Activated CD4-positive, alpha-beta T cell treated with anti-CD3 and anti-CD28 coated beads for 36 hours (primary cell): ENCODE data around the gene MMEL1. TPM values are rescaled to one million over a fixed set of nuclear protein-coding genes. Genes with fewer than 3 reads are reported as not detected.
A peak's percentile ranks its signal among the peaks of the same experiment; 100 is the strongest.

ENCODE experiments used
- ATAC-seq: fragments of 200-7000 bp; cut with Tn5 transposase; one replicate; pipeline ENCODE4 v1.10.0; 2021; ENCODE audit warnings: mild to moderate bottlenecking, moderate library complexity
- CTCF ChIA-PET: fragments of 350-600 bp; sonication (Branson Sonifier 250); formaldehyde crosslinking; loops from one replicate; lab custom pipeline; 2021; ENCODE audit warnings: antibody characterized with exemption; lab: Charles Lee
- POLR2A ChIA-PET: fragments of 350-600 bp; sonication (Branson Sonifier 250); formaldehyde crosslinking; loops from one replicate; lab custom pipeline; 2021; ENCODE audit warnings: antibody characterized with exemption, inconsistent platforms; lab: Charles Lee
- DNase-seq: peaks from one replicate; pipeline ENCODE4 v3.0.0-alpha.2; 2020
- H3K27ac Mint-ChIP-seq: one replicate; pipeline ENCODE4 v1.8.0; 2021; ENCODE audit warnings: mixed read lengths
- H3K27me3 Mint-ChIP-seq: one replicate; pipeline ENCODE4 v1.8.0; 2021; ENCODE audit warnings: mixed read lengths
- H3K36me3 Mint-ChIP-seq: one replicate; pipeline ENCODE4 v1.8.0; 2021; ENCODE audit warnings: low read depth, mixed read lengths
- H3K4me1 Mint-ChIP-seq: one replicate; pipeline ENCODE4 v1.8.0; 2021; ENCODE audit warnings: mixed read lengths
- H3K4me3 Mint-ChIP-seq: one replicate; pipeline ENCODE4 v1.8.0; 2021; ENCODE audit warnings: mild to moderate bottlenecking, moderate library complexity, mixed read lengths
- H3K9me3 Mint-ChIP-seq: one replicate; pipeline ENCODE4 v1.8.0; 2021; ENCODE audit warnings: low read depth, mixed read lengths
- intact Hi-C, 2 experiments: fragments of 100-400 bp; cut with DNase I in 1 of 2; cut with micrococcal nuclease in 1 of 2; formaldehyde crosslinking; loops; one replicate each; pipeline versions ENCODE4 v1.14.2 to v1.15.1; 2022 to 2024; cut with DNase I, micrococcal nuclease
- total RNA-seq, 2 experiments: library from RNA; stranded (reverse); gene quantifications; one replicate each; pipeline ENCODE4 v1.2.3, GENCODE V29; 2021

MMEL1 gene
- total RNA-seq, 2 experiments from 2014 or later, result 0.97 to 1.4 TPM

GRCh38 chr1:2641381-2642130 is 8.7 kb upstream of the MMEL1 start:
- H3K4me3 Mint-ChIP-seq, result peak overlapping the region; percentile 80
- ChIA-PET POLR2A (no interaction called here), CTCF (no interaction called here)
- no peaks in the 10 kb centered on the region for H3K27me3 Mint-ChIP-seq
- H3K9me3 Mint-ChIP-seq, result peaks cover 5% of the 10 kb centered on the region
- H3K4me1 Mint-ChIP-seq, result no peaks in the 10 kb centered on the region
- no peak overlapping the region for H3K27ac Mint-ChIP-seq
- H3K36me3 Mint-ChIP-seq, result peaks cover 2% of the 10 kb centered on the region
- no peak for DNase-seq
- intact Hi-C loops, result loop anchor here (1.0 to 10.0 kb wide), 9 partner anchors 55 to 1259 kb away; partner anchors contain the start of genes C1orf174 (in 1 of the 2), PANK4 (in 1 of the 2), PEX10 (in 1 of the 2) and PRXL2B (in 1 of the 2)
- ATAC-seq, result no peak

GRCh38 chr1:2640626-2641025 is 7.8 kb upstream of the MMEL1 start:
- H3K27me3 Mint-ChIP-seq, result no peaks in the 10 kb centered on the region
- no peak for ATAC-seq
- no peak for DNase-seq
- H3K27ac Mint-ChIP-seq, result no peak overlapping the region
- no peaks in the 10 kb centered on the region for H3K36me3 Mint-ChIP-seq
- CTCF ChIA-PET, result no interaction called here
- H3K4me3 Mint-ChIP-seq, result no peak overlapping the region
- intact Hi-C loops, result loop anchor here (5.0 to 10.0 kb wide), 2 partner anchors 228 to 1134 kb away; partner anchors contain the start of genes PEX10 (in 1 of the 2) and SMIM1 (in 1 of the 2)
- peaks cover 4% of the 10 kb centered on the region for H3K9me3 Mint-ChIP-seq
- H3K4me1 Mint-ChIP-seq, result no peaks in the 10 kb centered on the region
- POLR2A ChIA-PET, result no interaction called here

- H3K27ac Mint-ChIP-seq, result no peak overlapping the region
- no peak overlapping the region for H3K4me3 Mint-ChIP-seq
- no peaks in the 10 kb centered on the region for H3K36me3 Mint-ChIP-seq
- intact Hi-C loops, result loop anchor here (5.0 to 10.0 kb wide), 2 partner anchors 228 to 1135 kb away; partner anchors contain the start of genes PEX10 (in 1 of the 2) and SMIM1 (in 1 of the 2)
- no peaks in the 10 kb centered on the region for H3K4me1 Mint-ChIP-seq
- no peak for DNase-seq
- ATAC-seq, result no peak
- POLR2A ChIA-PET, result no interaction called here
- H3K9me3 Mint-ChIP-seq, result peaks cover 4% of the 10 kb centered on the region
- CTCF ChIA-PET, result interaction anchor here (0.6 kb wide), 1 partner anchor 1215 kb away, joined by 3 read pairs; no protein-coding TSS in a partner anchor
- H3K27me3 Mint-ChIP-seq, result no peaks in the 10 kb centered on the region
Measured at GRCh38 chr1:2639607-2640521, 7.0 kb upstream of the MMEL1 start.

- POLR2A ChIA-PET, result no interaction called here
- no peaks in the 10 kb centered on the region for H3K27me3 Mint-ChIP-seq
- ATAC-seq, result no peak
- peaks cover 4% of the 10 kb centered on the region for H3K9me3 Mint-ChIP-seq
- H3K27ac Mint-ChIP-seq, result no peak overlapping the region
- H3K4me1 Mint-ChIP-seq, result no peaks in the 10 kb centered on the region
- intact Hi-C loops, result no loop called here
- no peak for DNase-seq
- CTCF ChIA-PET, result interaction anchor here (0.6 kb wide), 1 partner anchor 1214 kb away, joined by 3 read pairs; no protein-coding TSS in a partner anchor
- H3K36me3 Mint-ChIP-seq, result no peaks in the 10 kb centered on the region
- no peak overlapping the region for H3K4me3 Mint-ChIP-seq
Measured at GRCh38 chr1:2639203-2639602, 6.4 kb upstream of the MMEL1 start.

GRCh38 chr1:2638466-2639115 is 5.8 kb upstream of the MMEL1 start:
- Mint-ChIP-seq H3K9me3 (peaks cover 4% of the 10 kb centered on the region), H3K4me3 (no peak overlapping the region), H3K36me3 (no peaks in the 10 kb centered on the region), H3K4me1 (no peaks in the 10 kb centered on the region), H3K27ac (no peak overlapping the region), H3K27me3 (no peaks in the 10 kb centered on the region)
- CTCF ChIA-PET, result no interaction called here
- DNase-seq (no peak), ATAC-seq (no peak)
- intact Hi-C loops, result no loop called here
- POLR2A ChIA-PET, result no interaction called here

GRCh38 chr1:2637442-2638145 is 4.8 kb upstream of the MMEL1 start:
- ATAC-seq (no peak), DNase-seq (no peak)
- ChIA-PET POLR2A (no interaction called here), CTCF (no interaction called here)
- no peaks in the 10 kb centered on the region for H3K36me3 Mint-ChIP-seq
- no peak overlapping the region for H3K4me3 Mint-ChIP-seq
- H3K27me3 Mint-ChIP-seq, result no peaks in the 10 kb centered on the region
- H3K27ac Mint-ChIP-seq, result no peak overlapping the region
- H3K9me3 Mint-ChIP-seq, result peaks cover 4% of the 10 kb centered on the region
- no peaks in the 10 kb centered on the region for H3K4me1 Mint-ChIP-seq
- intact Hi-C loops, result no loop called here

GRCh38 chr1:2636733-2637132 is 3.9 kb upstream of the MMEL1 start:
- no peak overlapping the region for H3K27ac Mint-ChIP-seq
- intact Hi-C loops, result no loop called here
- H3K27me3 Mint-ChIP-seq, result peaks cover under 1% of the 10 kb centered on the region
- H3K4me1 Mint-ChIP-seq, result no peaks in the 10 kb centered on the region
- H3K36me3 Mint-ChIP-seq, result no peaks in the 10 kb centered on the region
- ATAC-seq (no peak), DNase-seq (no peak)
- no peak overlapping the region for H3K4me3 Mint-ChIP-seq
- ChIA-PET CTCF (no interaction called here), POLR2A (no interaction called here)
- peaks cover 4% of the 10 kb centered on the region for H3K9me3 Mint-ChIP-seq

GRCh38 chr1:2635361-2636010 is 2.7 kb upstream of the MMEL1 start:
- H3K27ac Mint-ChIP-seq, result no peak overlapping the region
- DNase-seq, result no peak
- POLR2A ChIA-PET, result no interaction called here
- intact Hi-C loops, result no loop called here
- H3K9me3 Mint-ChIP-seq, result peaks cover 7% of the 10 kb centered on the region
- no peaks in the 10 kb centered on the region for H3K4me1 Mint-ChIP-seq
- H3K27me3 Mint-ChIP-seq, result peaks cover 8% of the 10 kb centered on the region
- no peaks in the 10 kb centered on the region for H3K36me3 Mint-ChIP-seq
- CTCF ChIA-PET, result no interaction called here
- no peak for ATAC-seq
- H3K4me3 Mint-ChIP-seq, result no peak overlapping the region

- H3K9me3 Mint-ChIP-seq, result peaks cover 9% of the 10 kb centered on the region
- POLR2A ChIA-PET, result no interaction called here
Measured at GRCh38 chr1:2633936-2634491, 1.2 kb upstream of the MMEL1 start.

GRCh38 chr1:2633366-2633935 is 635 bp upstream of the MMEL1 start:
- Mint-ChIP-seq H3K4me3 (no peak overlapping the region), H3K27ac (no peak overlapping the region), H3K4me1 (peaks cover 2% of the 10 kb centered on the region), H3K36me3 (no peaks in the 10 kb centered on the region), H3K9me3 (peaks cover 9% of the 10 kb centered on the region), H3K27me3 (peaks cover 18% of the 10 kb centered on the region)
- ChIA-PET CTCF (interaction anchor here (0.7 kb wide), 1 partner anchor 18 kb away, joined by 3 read pairs; no protein-coding TSS in a partner anchor), POLR2A (no interaction called here)
- no peak for ATAC-seq
- no peak for DNase-seq
- intact Hi-C loops, result no loop called here

More at GRCh38 chr1:2633936-2634491, 1.2 kb upstream of the MMEL1 start:
- Mint-ChIP-seq H3K27me3 (peaks cover 18% of the 10 kb centered on the region), H3K4me1 (peaks cover 2% of the 10 kb centered on the region), H3K36me3 (no peaks in the 10 kb centered on the region), H3K4me3 (no peak overlapping the region), H3K27ac (no peak overlapping the region)
- CTCF ChIA-PET, result no interaction called here
- intact Hi-C loops, result no loop called here
- DNase-seq, result no peak
- no peak for ATAC-seq
